IPS-NIHi11 (cell line): ENCODE data around the gene TM9SF3.

Experiments used
- DNase-seq: peaks from one replicate; pipeline ENCODE4 v3.0.0; 2012; ENCODE audit warnings: mixed read lengths, low spot score

TM9SF3 gene

GRCh38 chr10:96468845-96469244 is 118.0 kb downstream of the TM9SF3 start:
- no peak for DNase-seq
